A549 (cell line): ENCODE results near the gene DNAAF2. TPM values are rescaled to one million over a fixed set of nuclear protein-coding genes. Genes with fewer than 3 reads are reported as not detected.

Source experiments
- ATAC-seq, 2 experiments: fragments of 200-7000 bp in 1 of 2; fragments of >200 bp in 1 of 2; cut with Nextera tagmentation in 1 of 2; cut with Tn5 transposase in 1 of 2; 3 replicates each; pipeline versions ENCODE4 v1.8.0 to v1.9.1; 2018 to 2020; ENCODE audit warnings: mild to moderate bottlenecking in 1 of 2, moderate library complexity in 1 of 2
- CTCF ChIA-PET: fragments of 300-600 bp; sonication (Branson Sonifier 250); formaldehyde crosslinking; extraction: SDS; loops from one replicate; lab custom pipeline; 2021; ENCODE audit warnings: antibody characterized with exemption, inconsistent platforms; lab: Yijun Ruan, JAX
- POLR2A ChIA-PET: fragments of 350-600 bp; formaldehyde crosslinking; extraction: SDS; loops from one replicate; lab custom pipeline; 2021; ENCODE audit warnings: antibody characterized with exemption, inconsistent platforms; lab: Yijun Ruan, JAX
- DNase-seq, 2 experiments: peaks; one replicate each; pipeline versions ENCODE4 v3.0.0 to v3.0.0-alpha.2; 2011 to 2016; ENCODE audit warnings: low read depth in 1 of 2, low spot score in 1 of 2
- FAIRE-seq: peaks from 2 replicates; lab custom pipeline; 2011; peaks lifted over from hg19 to GRCh38; lab: Jason Lieb, UNC
- H3K27ac ChIP-seq, 2 experiments: fragments of >200 bp; sonication (Bioruptor Twin); formaldehyde crosslinking; 3 replicates each; pipeline ENCODE4 v1.5.1; 2016 to 2017
- H3K4me1 ChIP-seq: fragments of >200 bp; sonication (Bioruptor Twin); formaldehyde crosslinking; 3 replicates; pipeline ENCODE4 v1.6.1; 2016
- H3K4me2 ChIP-seq: fragments of >200 bp; sonication (Bioruptor Twin); formaldehyde crosslinking; 3 replicates; pipeline ENCODE4 v1.6.1; 2016
- H3K4me3 ChIP-seq: fragments of >200 bp; sonication (Bioruptor Twin); formaldehyde crosslinking; 3 replicates; pipeline ENCODE4 v1.5.1; 2016
- H3K9me3 ChIP-seq: fragments of >200 bp; sonication (Bioruptor Twin); formaldehyde crosslinking; 3 replicates; pipeline ENCODE4 v1.6.1; 2016
- BCL3 ChIP-seq: fragments of >200 bp; sonication (Bioruptor Twin); formaldehyde crosslinking; IDR thresholded peaks from 3 replicates; pipeline ENCODE4 v1.6.1; 2016
- CEBPB ChIP-seq, 2 experiments: fragments of >200 bp in 1 of 2; sonication (Bioruptor Twin) in 1 of 2; formaldehyde crosslinking in 1 of 2; IDR thresholded peaks; 2 replicates each; pipeline ENCODE4 v1.6.1; 2012 to 2016
- EHMT2 ChIP-seq: fragments of 200-600 bp; sonication (generic); IDR thresholded peaks from 2 replicates; pipeline ENCODE4 v1.6.1; 2016; ENCODE audit warnings: antibody characterized with exemption, low read depth, mild to moderate bottlenecking, moderate library complexity
- ESRRA ChIP-seq: fragments of 150-350 bp; IDR thresholded peaks from 2 replicates; pipeline ENCODE4 v1.6.1; 2014; ENCODE audit warnings: mild to moderate bottlenecking, low read length, borderline replicate concordance
- FOSL2 ChIP-seq, 2 experiments: fragments of 450-650 bp in 1 of 2; fragments of >200 bp in 1 of 2; sonication (Bioruptor Twin) in 1 of 2; formaldehyde crosslinking; IDR thresholded peaks; 2 replicates each; pipeline versions ENCODE4 v1.5.0 to v1.6.1; 2016 to 2020; ENCODE audit warnings: mild to moderate bottlenecking in 1 of 2, moderate library complexity in 1 of 2
- GATA3 ChIP-seq: IDR thresholded peaks from 2 replicates; pipeline ENCODE4 v1.6.1; 2012; ENCODE audit warnings: borderline replicate concordance
- HES2 ChIP-seq: fragments of >200 bp; sonication (Bioruptor Twin); formaldehyde crosslinking; IDR thresholded peaks from 2 replicates; pipeline ENCODE4 v1.6.1; 2016
- HOXA7 ChIP-seq: fragments of 250-450 bp; sonication (Bioruptor Pico); IDR thresholded peaks from 2 replicates; pipeline ENCODE4 v1.5.0; 2020; ENCODE audit warnings: mild to moderate bottlenecking, moderate library complexity
- HOXB5 ChIP-seq: fragments of 250-450 bp; sonication (Bioruptor Pico); IDR thresholded peaks from 2 replicates; pipeline ENCODE4 v1.5.0; 2020; ENCODE audit warnings: mild to moderate bottlenecking, moderate library complexity
- JUN ChIP-seq, 2 experiments: fragments of >200 bp; sonication (Bioruptor Twin); formaldehyde crosslinking; IDR thresholded peaks; 2 replicates in 1 of 2; 3 replicates in 1 of 2; pipeline ENCODE4 v1.6.1; 2016 to 2017
- JUNB ChIP-seq: fragments of >200 bp; sonication (Bioruptor Twin); formaldehyde crosslinking; IDR thresholded peaks from 2 replicates; pipeline ENCODE4 v1.6.1; 2016
- KDM5A ChIP-seq: fragments of 200-600 bp; sonication (generic); IDR thresholded peaks from 2 replicates; pipeline ENCODE4 v1.6.1; 2016; ENCODE audit warnings: antibody characterized with exemption, mild to moderate bottlenecking
- MAZ ChIP-seq: fragments of 150-350 bp; IDR thresholded peaks from 2 replicates; pipeline ENCODE4 v1.6.1; 2014; ENCODE audit warnings: antibody characterized with exemption, low read depth, low read length, borderline replicate concordance
- MYC ChIP-seq: IDR thresholded peaks from 2 replicates; pipeline ENCODE4 v1.6.1; 2012; ENCODE audit warnings: mild to moderate bottlenecking, inconsistent platforms, low read length, improper control_type of control experiment, borderline replicate concordance
- NPAS2 ChIP-seq: fragments of 250-450 bp; sonication (Bioruptor Pico); IDR thresholded peaks from 2 replicates; pipeline ENCODE4 v1.8.0; 2022; ENCODE audit warnings: mild to moderate bottlenecking, moderate library complexity, borderline replicate concordance
- PBX3 ChIP-seq: IDR thresholded peaks from 2 replicates; pipeline ENCODE4 v1.6.1; 2012
- POLR2A ChIP-seq: IDR thresholded peaks from 2 replicates; pipeline ENCODE4 v1.6.1; 2012; ENCODE audit warnings: mild to moderate bottlenecking, low read length
- SMC3 ChIP-seq: fragments of >200 bp; sonication (Bioruptor Twin); formaldehyde crosslinking; IDR thresholded peaks from 3 replicates; pipeline ENCODE4 v1.6.1; 2018; ENCODE audit warnings: inconsistent platforms
- SREBF2 ChIP-seq: fragments of 450-650 bp; IDR thresholded peaks from 2 replicates; pipeline ENCODE4 v1.6.1; 2014; ENCODE audit warnings: mild to moderate bottlenecking, moderate library complexity
- TP53 ChIP-seq: fragments of 250-450 bp; sonication (Bioruptor Pico); IDR thresholded peaks from 2 replicates; pipeline ENCODE4 v1.5.0; 2021; ENCODE audit warnings: mild to moderate bottlenecking, moderate library complexity
- ZC3H11A ChIP-seq: fragments of 450-650 bp; IDR thresholded peaks from 2 replicates; pipeline ENCODE4 v1.6.1; 2014; ENCODE audit warnings: antibody characterized with exemption, mild to moderate bottlenecking
- ZFP36 ChIP-seq: fragments of 450-650 bp; IDR thresholded peaks from 2 replicates; pipeline ENCODE4 v1.6.1; 2014; ENCODE audit warnings: borderline replicate concordance; ENCODE audit not compliant: partially characterized antibody
- ZNF302 ChIP-seq: fragments of 250-450 bp; sonication (Bioruptor Pico); IDR thresholded peaks from 2 replicates; pipeline ENCODE4 v1.9.0; 2021; ENCODE audit warnings: inconsistent platforms, mild to moderate bottlenecking, moderate library complexity
- WGBS: methylation state at CpG from one replicate; pipeline ENCODE4 v1.1.6; 2017; ENCODE audit errors: missing lambda C conversion rate; 5-methylcytosine and 5-hydroxymethylcytosine counted together
- polyA plus RNA-seq, 4 experiments: library from polyadenylated mRNA; depleted of rRNA in 3 of 4; stranded (reverse); fragments of >200 nt; fragmentation: RNase III in 1 of 4; extraction: RNeasy Plus Mini Kit Qiagen cat#74134 plus additional on column Dnase treatment in 1 of 4; gene quantifications; 2 replicates in 3 of 4; 3 replicates in 1 of 4; pipeline ENCODE4 v1.2.3, GENCODE V29; 2011 to 2017
- TF ChIP-seq, protein P1 (sequence below): fragments of 200-600 bp; sonication (generic); IDR thresholded peaks from 2 replicates; pipeline ENCODE4 v1.6.1; 2016; ENCODE audit warnings: antibody characterized with exemption, mild to moderate bottlenecking, moderate library complexity
- TF ChIP-seq, protein P2 (sequence below): fragments of >200 bp; sonication (Bioruptor Twin); formaldehyde crosslinking; IDR thresholded peaks from 3 replicates; pipeline ENCODE4 v1.5.1; 2016

The DNAAF2 gene
- polyA plus RNA-seq, 2 of the 4 experiments (the other 2 are of a cell fraction), result 12.1 to 14.1 TPM

DNA sequence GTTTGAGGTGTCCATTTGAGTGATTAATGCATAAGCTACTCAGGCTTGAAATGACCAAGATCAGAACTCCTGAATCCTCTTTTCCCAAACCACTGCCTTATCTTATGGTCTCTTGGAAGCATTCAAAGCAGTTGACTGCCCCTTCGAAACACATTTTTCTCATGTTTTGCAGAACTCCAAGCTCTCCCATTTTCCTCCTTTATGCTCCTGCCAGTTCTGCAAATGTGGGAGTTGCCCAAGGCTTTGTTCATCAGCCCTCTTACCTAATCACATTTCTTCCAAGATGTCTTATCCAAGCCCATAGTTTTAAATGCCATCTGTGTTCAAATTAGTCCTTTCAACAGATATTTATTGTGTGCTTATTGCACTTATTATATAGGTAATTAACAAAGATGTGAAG lies 1.8 kb upstream of the DNAAF2 start:
- TF ChIP-seq JUN (IDR thresholded peaks at IDR 0.05) (no peak), JUNB (no peak), GATA3 (no peak), BCL3 (no peak), HOXA7 (CRISPR knock-in tag) (no peak), ZC3H11A (no peak), EHMT2 (no peak), SMC3 (no peak), HES2 (no peak), MYC (no peak), KDM5A (no peak), FOSL2 (IDR thresholded peaks at IDR 0.05) (no peak), FOSL2 (CRISPR knock-in tag; IDR thresholded peaks at IDR 0.05) (no peak), HOXB5 (CRISPR knock-in tag) (no peak)
- TF ChIP-seq, protein P1, sequence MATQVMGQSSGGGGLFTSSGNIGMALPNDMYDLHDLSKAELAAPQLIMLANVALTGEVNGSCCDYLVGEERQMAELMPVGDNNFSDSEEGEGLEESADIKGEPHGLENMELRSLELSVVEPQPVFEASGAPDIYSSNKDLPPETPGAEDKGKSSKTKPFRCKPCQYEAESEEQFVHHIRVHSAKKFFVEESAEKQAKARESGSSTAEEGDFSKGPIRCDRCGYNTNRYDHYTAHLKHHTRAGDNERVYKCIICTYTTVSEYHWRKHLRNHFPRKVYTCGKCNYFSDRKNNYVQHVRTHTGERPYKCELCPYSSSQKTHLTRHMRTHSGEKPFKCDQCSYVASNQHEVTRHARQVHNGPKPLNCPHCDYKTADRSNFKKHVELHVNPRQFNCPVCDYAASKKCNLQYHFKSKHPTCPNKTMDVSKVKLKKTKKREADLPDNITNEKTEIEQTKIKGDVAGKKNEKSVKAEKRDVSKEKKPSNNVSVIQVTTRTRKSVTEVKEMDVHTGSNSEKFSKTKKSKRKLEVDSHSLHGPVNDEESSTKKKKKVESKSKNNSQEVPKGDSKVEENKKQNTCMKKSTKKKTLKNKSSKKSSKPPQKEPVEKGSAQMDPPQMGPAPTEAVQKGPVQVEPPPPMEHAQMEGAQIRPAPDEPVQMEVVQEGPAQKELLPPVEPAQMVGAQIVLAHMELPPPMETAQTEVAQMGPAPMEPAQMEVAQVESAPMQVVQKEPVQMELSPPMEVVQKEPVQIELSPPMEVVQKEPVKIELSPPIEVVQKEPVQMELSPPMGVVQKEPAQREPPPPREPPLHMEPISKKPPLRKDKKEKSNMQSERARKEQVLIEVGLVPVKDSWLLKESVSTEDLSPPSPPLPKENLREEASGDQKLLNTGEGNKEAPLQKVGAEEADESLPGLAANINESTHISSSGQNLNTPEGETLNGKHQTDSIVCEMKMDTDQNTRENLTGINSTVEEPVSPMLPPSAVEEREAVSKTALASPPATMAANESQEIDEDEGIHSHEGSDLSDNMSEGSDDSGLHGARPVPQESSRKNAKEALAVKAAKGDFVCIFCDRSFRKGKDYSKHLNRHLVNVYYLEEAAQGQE, result no peak
- TF ChIP-seq, protein P2, sequence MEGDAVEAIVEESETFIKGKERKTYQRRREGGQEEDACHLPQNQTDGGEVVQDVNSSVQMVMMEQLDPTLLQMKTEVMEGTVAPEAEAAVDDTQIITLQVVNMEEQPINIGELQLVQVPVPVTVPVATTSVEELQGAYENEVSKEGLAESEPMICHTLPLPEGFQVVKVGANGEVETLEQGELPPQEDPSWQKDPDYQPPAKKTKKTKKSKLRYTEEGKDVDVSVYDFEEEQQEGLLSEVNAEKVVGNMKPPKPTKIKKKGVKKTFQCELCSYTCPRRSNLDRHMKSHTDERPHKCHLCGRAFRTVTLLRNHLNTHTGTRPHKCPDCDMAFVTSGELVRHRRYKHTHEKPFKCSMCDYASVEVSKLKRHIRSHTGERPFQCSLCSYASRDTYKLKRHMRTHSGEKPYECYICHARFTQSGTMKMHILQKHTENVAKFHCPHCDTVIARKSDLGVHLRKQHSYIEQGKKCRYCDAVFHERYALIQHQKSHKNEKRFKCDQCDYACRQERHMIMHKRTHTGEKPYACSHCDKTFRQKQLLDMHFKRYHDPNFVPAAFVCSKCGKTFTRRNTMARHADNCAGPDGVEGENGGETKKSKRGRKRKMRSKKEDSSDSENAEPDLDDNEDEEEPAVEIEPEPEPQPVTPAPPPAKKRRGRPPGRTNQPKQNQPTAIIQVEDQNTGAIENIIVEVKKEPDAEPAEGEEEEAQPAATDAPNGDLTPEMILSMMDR, result no peak
- TF ChIP-seq, all 56 proteins: peak for 0
- Histone ChIP-seq H3K9me3 (no peaks in the 10 kb centered on the region), H3K27ac (no peak overlapping the region), H3K4me2 (peak overlapping the region; percentile 76), H3K4me1 (peaks cover 31% of the 10 kb centered on the region), H3K4me3 (no peak overlapping the region)
- FAIRE-seq (no peak), DNase-seq (no peak), ATAC-seq (no peak)
- WGBS, result 100% methylated on average over 1 of the region's 1 CpG
- ChIA-PET POLR2A (interaction anchor here (3.2 kb wide), 1 partner anchor 131 kb away, joined by 43 read pairs; the partner anchor contains the start of gene KLHDC2), CTCF (interaction anchor here (1.0 to 1.5 kb wide), 2 partner anchors 11 to 52 kb away, joined by 3 to 4 read pairs; partner anchors contain the start of gene POLE2)

- FAIRE-seq (no peak), ATAC-seq (peak; percentile 89 to 90), DNase-seq (peak; percentile 86 to 98)
- peak overlapping the region; percentile 76 for H3K4me2 ChIP-seq
- ChIA-PET POLR2A (interaction anchor here (0.6 to 3.2 kb wide), 18 partner anchors 10 to 229 kb away, joined by 3 to 46 read pairs (median 6); partner anchors contain the start of genes KLHDC2, LRR1, MGAT2 and POLE2), CTCF (interaction anchor here (0.5 to 5.2 kb wide), 36 partner anchors 8 to 232 kb away, joined by 3 to 55 read pairs (median 4); partner anchors contain the start of genes KLHDC2, MGAT2, NEMF and POLE2)
- peak overlapping the region; percentile 92 to 94 for H3K27ac ChIP-seq
- 3% methylated on average over 50 of the region's 101 CpGs for WGBS
- peaks cover 22% of the 10 kb centered on the region; the same call in 2 of the 3 replicates for H3K4me1 ChIP-seq
- H3K4me3 ChIP-seq, result peak overlapping the region; percentile 78
- no peaks in the 10 kb centered on the region for H3K9me3 ChIP-seq
- TF ChIP-seq MAZ (peak; percentile 89; the same call in 1 of the 2 replicates), ESRRA (no peak), PBX3 (no peak), ZFP36 (peak; percentile 5), POLR2A (peak; percentile 89), HOXA7 (CRISPR knock-in tag) (no peak), FOSL2 (IDR thresholded peaks at IDR 0.05) (no peak), FOSL2 (CRISPR knock-in tag; IDR thresholded peaks at IDR 0.05) (no peak), BCL3 (peak; percentile 55; the same call in 1 of the 3 replicates), SMC3 (peak; percentile 61), TP53 (CRISPR knock-in tag) (0 out of 2 replicates have a peak, but pooled peaks have one; percentile 12), HOXB5 (CRISPR knock-in tag) (no peak), SREBF2 (no peak), CEBPB (IDR thresholded peaks at IDR 0.05) (no peak), NPAS2 (no peak), ZNF302 (no peak)
Observed at GRCh38 chr14:49633640-49634546, 1.2 kb downstream of the DNAAF2 start.
